GM04503 (cell line): ENCODE measurements around the gene CD320.
"Not testable (repeated sequence)": the region's sequence is repeated elsewhere in the genome, so short reads cannot be mapped to it uniquely, and the experiment has no call there.

Source experiments
- DNase-seq: peaks from one replicate; pipeline ENCODE4 v3.0.0-alpha.2; 2012; ENCODE audit warnings: low read depth

Gene CD320

GRCh38 chr19:8333767-8334457, 25.8 kb upstream of the CD320 start:
- DNase-seq: no peak

GRCh38 chr19:8332976-8333766, 25.0 kb upstream of the CD320 start:
- no peak for DNase-seq

- no peak for DNase-seq
These were observed 23.2 kb upstream of the CD320 start for GRCh38 chr19:8331263-8331845.

GRCh38 chr19:8329996-8330395, 21.8 kb upstream of the CD320 start:
- no peak for DNase-seq

- no peak for DNase-seq
These were observed 17.3 kb upstream of the CD320 start for GRCh38 chr19:8325454-8325853.

- DNase-seq: no peak
These were observed 16.3 kb upstream of the CD320 start for GRCh38 chr19:8324186-8325050.

- no peak for DNase-seq
These were observed 15.6 kb upstream of the CD320 start for GRCh38 chr19:8323781-8324185.

- DNase-seq: no peak
These were observed 14.5 kb upstream of the CD320 start for GRCh38 chr19:8322638-8322997.

GRCh38 chr19:8321986-8322637, 14.0 kb upstream of the CD320 start:
- DNase-seq: no peak

- DNase-seq: peak; percentile 53
These were observed 13.2 kb upstream of the CD320 start, which contains the start of the genes NDUFA7 and RPS28 for GRCh38 chr19:8321067-8321985. Gene NDUFA7, minus strand, starts transcription at chr19:8321375. Its CDS starts 17 bp downstream, at chr19:8321358. Gene RPS28, plus strand, starts transcription at chr19:8321496. Its CDS starts 35 bp downstream, at chr19:8321531.

- no peak for DNase-seq
These were observed 12.5 kb upstream of the CD320 start for GRCh38 chr19:8320564-8321066.

GRCh38 chr19:8319807-8320520, 11.8 kb upstream of the CD320 start:
- no peak for DNase-seq

GRCh38 chr19:8318835-8319234, 10.7 kb upstream of the CD320 start:
- DNase-seq: not testable (repeated sequence)

GRCh38 chr19:8316351-8317125, 8.4 kb upstream of the CD320 start:
- no peak for DNase-seq

GRCh38 chr19:8314981-8315640, 7.0 kb upstream of the CD320 start:
- not testable (repeated sequence) for DNase-seq

- DNase-seq: no peak
These were observed 3.5 kb upstream of the CD320 start for GRCh38 chr19:8311461-8312260.

GRCh38 chr19:8310342-8311055, 2.3 kb upstream of the CD320 start:
- DNase-seq: no peak
